Hepatocyte (in vitro differentiated cells): ENCODE results near the gene PAPPA.

Source experiments
- EZH2 ChIP-seq: fragments of 200-600 bp; sonication (generic); IDR thresholded peaks from 2 replicates; pipeline ENCODE4 v1.6.1; 2016; ENCODE audit warnings: antibody characterized with exemption, mild to moderate bottlenecking, borderline replicate concordance
- EZH2phosphoT487 ChIP-seq: fragments of 200-600 bp; sonication (generic); IDR thresholded peaks from one replicate; pipeline ENCODE4 v1.6.1; 2018; ENCODE audit warnings: antibody characterized with exemption, mild to moderate bottlenecking, low read depth, moderate library complexity; ENCODE audit not compliant: unreplicated experiment, severe bottlenecking
- TF ChIP-seq, protein P1 (sequence below): fragments of 200-600 bp; sonication (generic); IDR thresholded peaks from 2 replicates; pipeline ENCODE4 v1.5.1; 2016; ENCODE audit warnings: antibody characterized with exemption, mild to moderate bottlenecking; ENCODE audit not compliant: poor library complexity

DNA sequence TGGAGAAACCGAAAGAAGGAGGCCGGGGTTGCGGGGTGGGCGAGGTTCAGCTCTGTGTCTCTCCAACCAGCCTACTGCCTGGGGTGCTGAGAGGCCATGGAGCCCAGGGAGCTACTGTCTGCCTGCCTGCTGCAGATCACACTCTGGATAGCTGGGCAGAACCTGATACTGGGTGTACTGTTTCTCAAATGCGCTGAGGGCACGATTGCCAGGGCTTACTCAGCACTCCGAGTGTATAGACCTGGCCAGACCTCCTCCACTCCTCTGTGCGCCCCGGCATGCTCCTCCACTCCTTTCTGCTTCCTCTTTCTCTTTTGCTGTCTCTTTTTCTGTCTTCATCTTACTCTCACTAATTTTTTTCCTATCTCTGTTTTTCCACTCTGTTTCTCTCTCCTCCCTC, 215.1 kb downstream of the PAPPA start:
- TF ChIP-seq EZH2phosphoT487 (no peak), EZH2 (no peak)
- TF ChIP-seq, protein P1, sequence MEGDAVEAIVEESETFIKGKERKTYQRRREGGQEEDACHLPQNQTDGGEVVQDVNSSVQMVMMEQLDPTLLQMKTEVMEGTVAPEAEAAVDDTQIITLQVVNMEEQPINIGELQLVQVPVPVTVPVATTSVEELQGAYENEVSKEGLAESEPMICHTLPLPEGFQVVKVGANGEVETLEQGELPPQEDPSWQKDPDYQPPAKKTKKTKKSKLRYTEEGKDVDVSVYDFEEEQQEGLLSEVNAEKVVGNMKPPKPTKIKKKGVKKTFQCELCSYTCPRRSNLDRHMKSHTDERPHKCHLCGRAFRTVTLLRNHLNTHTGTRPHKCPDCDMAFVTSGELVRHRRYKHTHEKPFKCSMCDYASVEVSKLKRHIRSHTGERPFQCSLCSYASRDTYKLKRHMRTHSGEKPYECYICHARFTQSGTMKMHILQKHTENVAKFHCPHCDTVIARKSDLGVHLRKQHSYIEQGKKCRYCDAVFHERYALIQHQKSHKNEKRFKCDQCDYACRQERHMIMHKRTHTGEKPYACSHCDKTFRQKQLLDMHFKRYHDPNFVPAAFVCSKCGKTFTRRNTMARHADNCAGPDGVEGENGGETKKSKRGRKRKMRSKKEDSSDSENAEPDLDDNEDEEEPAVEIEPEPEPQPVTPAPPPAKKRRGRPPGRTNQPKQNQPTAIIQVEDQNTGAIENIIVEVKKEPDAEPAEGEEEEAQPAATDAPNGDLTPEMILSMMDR, result no peak
